ENCODE results near the gene TUBB4A.

Gene TUBB4A

GRCh38 chr19:6519289-6519688 lies 17.2 kb upstream of the TUBB4A start:
- Histone ChIP-seq H3K4me3 (ENCODE audit: low read depth, low read length, poor library complexity, severe bottlenecking) (no peak overlapping the region), H3K9me2 (ENCODE audit: low read depth, low read length) (no peaks in the 10 kb centered on the region), H2AFZ (ENCODE audit: low read length) (no peak overlapping the region), H3K27me3 (ENCODE audit: insufficient read depth, low read length) (no peaks in the 10 kb centered on the region), H3F3A (ENCODE audit: insufficient read depth, low read length) (peaks cover 13% of the 10 kb centered on the region), H3K27ac (ENCODE audit: low read depth, low read length, poor library complexity, severe bottlenecking) (peak overlapping the region; percentile 96), H3K36me3 (ENCODE audit: insufficient read depth, low read length) (no peaks in the 10 kb centered on the region), H3K9ac (ENCODE audit: low read length) (peak overlapping the region; percentile 38), H3K4me2 (ENCODE audit: low read length) (peak overlapping the region; percentile 33; the same call in 1 of the 2 replicates), H3K4me1 (ENCODE audit: insufficient read depth, low read length, severe bottlenecking) (peaks cover 69% of the 10 kb centered on the region), H3K9me3 (ENCODE audit: low read length) (no peaks in the 10 kb centered on the region), H3K79me2 (ENCODE audit: insufficient read depth, low read length) (no peaks in the 10 kb centered on the region), H4K20me1 (ENCODE audit: insufficient read depth, low read length) (no peaks in the 10 kb centered on the region)
- TF ChIP-seq, protein P1, sequence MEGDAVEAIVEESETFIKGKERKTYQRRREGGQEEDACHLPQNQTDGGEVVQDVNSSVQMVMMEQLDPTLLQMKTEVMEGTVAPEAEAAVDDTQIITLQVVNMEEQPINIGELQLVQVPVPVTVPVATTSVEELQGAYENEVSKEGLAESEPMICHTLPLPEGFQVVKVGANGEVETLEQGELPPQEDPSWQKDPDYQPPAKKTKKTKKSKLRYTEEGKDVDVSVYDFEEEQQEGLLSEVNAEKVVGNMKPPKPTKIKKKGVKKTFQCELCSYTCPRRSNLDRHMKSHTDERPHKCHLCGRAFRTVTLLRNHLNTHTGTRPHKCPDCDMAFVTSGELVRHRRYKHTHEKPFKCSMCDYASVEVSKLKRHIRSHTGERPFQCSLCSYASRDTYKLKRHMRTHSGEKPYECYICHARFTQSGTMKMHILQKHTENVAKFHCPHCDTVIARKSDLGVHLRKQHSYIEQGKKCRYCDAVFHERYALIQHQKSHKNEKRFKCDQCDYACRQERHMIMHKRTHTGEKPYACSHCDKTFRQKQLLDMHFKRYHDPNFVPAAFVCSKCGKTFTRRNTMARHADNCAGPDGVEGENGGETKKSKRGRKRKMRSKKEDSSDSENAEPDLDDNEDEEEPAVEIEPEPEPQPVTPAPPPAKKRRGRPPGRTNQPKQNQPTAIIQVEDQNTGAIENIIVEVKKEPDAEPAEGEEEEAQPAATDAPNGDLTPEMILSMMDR (IDR thresholded peaks at IDR 0.05; ENCODE audit: low read length), result no peak
- no peak for TF ChIP-seq EZH2 (IDR thresholded peaks at IDR 0.05; ENCODE audit: borderline replicate concordance, low read length)

DNA sequence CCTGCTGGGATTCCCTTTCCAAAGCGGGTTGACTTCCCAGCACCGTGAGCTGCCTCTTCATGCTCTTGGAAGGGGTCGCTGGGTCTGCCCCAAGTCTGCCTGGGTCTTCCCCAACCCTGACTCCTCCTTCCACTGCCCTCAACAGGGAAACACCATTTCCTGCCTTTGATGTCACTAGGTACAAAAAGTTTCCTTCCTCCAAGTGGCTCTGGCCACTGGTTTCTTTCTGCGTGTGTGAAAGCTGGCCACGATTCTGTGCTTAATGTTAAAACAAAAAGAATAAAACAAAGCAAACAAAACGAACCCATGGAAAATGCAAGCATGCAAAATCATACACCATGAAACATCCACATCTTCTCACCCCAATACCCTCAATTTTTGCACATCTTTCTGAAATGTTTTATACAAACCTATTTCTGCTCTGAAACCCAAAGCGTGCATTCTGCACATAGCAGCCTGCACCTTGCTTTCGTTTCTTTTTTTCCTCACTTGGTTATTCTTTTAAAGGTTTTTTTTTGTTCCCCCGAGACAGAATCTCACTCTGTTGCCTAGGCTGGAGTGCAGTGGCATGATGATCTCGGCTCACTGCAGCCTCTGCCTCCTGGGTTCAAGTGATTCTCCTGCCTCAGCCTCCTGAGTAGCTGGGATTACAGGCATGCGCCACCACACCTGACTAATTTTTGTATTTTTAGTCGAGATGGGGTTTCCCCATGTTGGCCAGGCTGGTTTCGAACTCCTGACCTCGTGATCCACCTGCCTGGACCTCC lies 16.2 kb upstream of the TUBB4A start:
- H3K9ac ChIP-seq (ENCODE audit: low read length), result peak overlapping the region; percentile 85
- no peaks in the 10 kb centered on the region for H4K20me1 ChIP-seq (ENCODE audit: insufficient read depth, low read length)
- peaks cover 60% of the 10 kb centered on the region for H3K4me1 ChIP-seq (ENCODE audit: insufficient read depth, low read length, severe bottlenecking)
- H3K36me3 ChIP-seq (ENCODE audit: insufficient read depth, low read length), result no peaks in the 10 kb centered on the region
- H3F3A ChIP-seq (ENCODE audit: insufficient read depth, low read length), result peaks cover 13% of the 10 kb centered on the region
- no peaks in the 10 kb centered on the region for H3K9me2 ChIP-seq (ENCODE audit: low read depth, low read length)
- peak overlapping the region; percentile 96 for H3K27ac ChIP-seq (ENCODE audit: low read depth, low read length, poor library complexity, severe bottlenecking)
- H3K9me3 ChIP-seq (ENCODE audit: low read length), result no peaks in the 10 kb centered on the region
- no peaks in the 10 kb centered on the region for H3K79me2 ChIP-seq (ENCODE audit: insufficient read depth, low read length)
- H3K27me3 ChIP-seq (ENCODE audit: insufficient read depth, low read length), result no peaks in the 10 kb centered on the region
- peak overlapping the region; percentile 71 for H3K4me3 ChIP-seq (ENCODE audit: low read depth, low read length, poor library complexity, severe bottlenecking)
- TF ChIP-seq EZH2 (IDR thresholded peaks at IDR 0.05; ENCODE audit: borderline replicate concordance, low read length), result no peak
- TF ChIP-seq, protein P1 (IDR thresholded peaks at IDR 0.05; ENCODE audit: low read length), result no peak
- H2AFZ ChIP-seq (ENCODE audit: low read length), result no peak overlapping the region
- H3K4me2 ChIP-seq (ENCODE audit: low read length), result peak overlapping the region; percentile 72

DNA sequence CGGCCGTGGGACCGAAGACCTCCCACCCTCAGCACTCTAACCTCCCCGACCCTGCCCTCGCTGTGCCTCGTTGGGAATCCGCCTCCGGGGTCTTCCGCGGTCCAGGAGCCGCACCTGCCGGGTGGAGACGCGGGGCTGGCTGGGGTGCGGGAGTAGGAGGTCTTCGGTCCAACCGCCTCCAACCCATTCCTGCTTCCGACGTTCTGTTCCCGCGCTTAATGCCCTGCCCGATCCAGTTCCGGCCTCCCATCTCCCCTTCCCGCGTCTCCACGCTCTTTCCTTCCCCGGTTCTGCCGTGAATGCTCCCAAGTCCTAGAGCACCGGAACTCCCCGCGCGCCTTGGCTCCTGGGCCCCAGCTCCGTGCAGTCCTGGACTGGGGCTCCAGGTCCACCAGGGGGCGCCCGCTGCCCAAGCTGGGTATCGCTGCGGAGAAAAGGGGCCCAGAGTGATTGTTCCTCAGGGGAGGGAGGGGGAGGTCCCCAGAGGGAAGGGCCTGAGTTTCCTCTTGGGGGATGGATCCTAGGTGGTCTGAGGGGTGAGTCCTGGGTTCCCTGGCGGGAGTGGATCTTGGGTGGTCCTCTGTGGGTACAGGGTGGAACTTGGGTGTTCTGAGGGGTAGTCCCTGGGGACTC lies 14.7 kb upstream of the TUBB4A start:
- H2AFZ ChIP-seq (ENCODE audit: low read length), result no peak overlapping the region
- H3K27ac ChIP-seq (ENCODE audit: low read depth, low read length, poor library complexity, severe bottlenecking), result peak overlapping the region; percentile 96
- H3K9ac ChIP-seq (ENCODE audit: low read length), result peak overlapping the region; percentile 85

More for the DNA sequence above, 14.7 kb upstream of the TUBB4A start:
- no peaks in the 10 kb centered on the region for H4K20me1 ChIP-seq (ENCODE audit: insufficient read depth, low read length)
- peak overlapping the region; percentile 71 for H3K4me3 ChIP-seq (ENCODE audit: low read depth, low read length, poor library complexity, severe bottlenecking)
- peaks cover 46% of the 10 kb centered on the region for H3K4me1 ChIP-seq (ENCODE audit: insufficient read depth, low read length, severe bottlenecking)
- TF ChIP-seq, protein P1 (IDR thresholded peaks at IDR 0.05; ENCODE audit: low read length), result peak; percentile 99
- TF ChIP-seq EZH2 (IDR thresholded peaks at IDR 0.05; ENCODE audit: borderline replicate concordance, low read length), result no peak
- peaks cover 13% of the 10 kb centered on the region for H3F3A ChIP-seq (ENCODE audit: insufficient read depth, low read length)
- no peaks in the 10 kb centered on the region for H3K27me3 ChIP-seq (ENCODE audit: insufficient read depth, low read length)
- H3K9me3 ChIP-seq (ENCODE audit: low read length), result no peaks in the 10 kb centered on the region
- H3K9me2 ChIP-seq (ENCODE audit: low read depth, low read length), result no peaks in the 10 kb centered on the region
- H3K4me2 ChIP-seq (ENCODE audit: low read length), result peak overlapping the region; percentile 72
- no peaks in the 10 kb centered on the region for H3K79me2 ChIP-seq (ENCODE audit: insufficient read depth, low read length)
- H3K36me3 ChIP-seq (ENCODE audit: insufficient read depth, low read length), result no peaks in the 10 kb centered on the region
